HG03039 (cell line): ENCODE results near the gene DLK1.

Source experiments
- ATAC-seq: cut with Tn5 transposase; IDR thresholded peaks from one replicate; pipeline ENCODE4 v1.9.1; 2021; ENCODE audit warnings: mild to moderate bottlenecking, moderate library complexity; ENCODE audit not compliant: unreplicated experiment

Gene DLK1

GRCh38 chr14:100712490-100712889, 14.2 kb upstream of the DLK1 start:
- no peak for ATAC-seq

DNA sequence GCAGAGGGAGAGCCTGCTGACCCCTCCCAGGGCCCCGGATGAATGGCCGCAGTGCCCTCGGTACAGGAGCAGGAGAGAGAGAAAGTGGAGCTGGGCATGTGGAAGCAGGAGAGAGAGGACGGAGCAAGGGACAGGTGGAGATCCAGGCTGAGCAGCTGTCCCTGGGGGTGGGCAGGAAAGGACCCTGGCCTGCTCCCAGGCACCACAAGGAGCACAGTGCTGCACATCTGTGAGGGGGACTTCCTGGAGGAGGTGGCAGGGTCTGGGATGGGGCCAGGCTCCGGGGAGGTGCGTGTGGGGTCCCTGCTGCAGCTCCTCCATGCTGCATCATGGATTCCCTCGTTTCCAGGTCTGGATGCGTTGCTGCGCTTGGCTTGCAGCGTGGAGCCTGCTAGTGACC, 13.0 kb upstream of the DLK1 start:
- ATAC-seq: no peak

DNA sequence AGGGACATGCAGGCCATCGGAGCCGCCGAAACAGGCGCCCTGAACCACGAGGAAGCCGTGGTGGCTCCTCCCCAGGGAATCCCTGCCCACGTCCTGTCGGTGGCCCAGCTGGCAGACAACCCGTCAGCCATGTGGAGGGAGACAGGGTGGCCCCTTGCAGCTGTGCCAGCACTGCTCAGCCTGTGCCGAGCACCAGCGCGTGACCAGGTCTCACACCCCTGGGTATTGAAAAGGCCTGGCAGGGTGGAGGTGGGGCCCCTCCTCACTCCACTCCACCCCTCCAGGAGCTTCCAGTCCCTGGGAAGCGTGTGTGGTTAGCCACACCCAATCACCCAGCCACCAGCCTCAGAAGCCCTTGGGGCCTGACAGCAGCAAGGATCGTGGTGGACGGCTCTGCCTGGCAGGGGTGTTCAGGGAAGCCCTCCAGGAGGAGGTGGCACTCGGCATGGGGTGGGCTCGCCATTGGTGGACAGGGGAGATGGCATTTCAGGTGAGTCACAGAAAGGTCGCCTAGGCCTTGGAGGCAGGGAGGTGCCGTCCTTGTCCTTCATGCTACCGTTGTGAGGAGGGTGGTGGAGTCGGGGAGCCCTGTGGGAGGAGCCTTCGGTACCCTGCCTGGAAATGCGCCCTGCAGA, 12.3 kb upstream of the DLK1 start:
- ATAC-seq: no peak

GRCh38 chr14:100715332-100715731, 11.4 kb upstream of the DLK1 start:
- no peak for ATAC-seq

DNA sequence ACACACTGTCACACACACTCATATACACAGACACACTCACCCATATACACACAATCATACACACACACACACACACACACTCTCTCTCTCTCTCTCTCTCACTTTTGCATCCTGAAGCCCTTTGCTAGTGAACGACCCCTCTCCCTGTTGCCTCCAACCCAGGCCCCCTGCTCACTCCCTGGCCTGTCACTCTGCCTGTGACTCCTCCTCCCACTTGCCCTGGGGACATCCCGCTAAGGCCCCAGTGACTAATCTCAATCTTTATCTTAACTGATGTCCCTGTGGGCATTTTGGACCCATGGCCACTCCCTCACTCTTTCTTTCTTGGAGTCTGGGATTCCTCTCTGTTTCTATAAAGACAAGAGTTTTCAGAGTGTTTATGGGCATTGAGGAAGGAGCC, 10.9 kb upstream of the DLK1 start:
- ATAC-seq: no peak

DNA sequence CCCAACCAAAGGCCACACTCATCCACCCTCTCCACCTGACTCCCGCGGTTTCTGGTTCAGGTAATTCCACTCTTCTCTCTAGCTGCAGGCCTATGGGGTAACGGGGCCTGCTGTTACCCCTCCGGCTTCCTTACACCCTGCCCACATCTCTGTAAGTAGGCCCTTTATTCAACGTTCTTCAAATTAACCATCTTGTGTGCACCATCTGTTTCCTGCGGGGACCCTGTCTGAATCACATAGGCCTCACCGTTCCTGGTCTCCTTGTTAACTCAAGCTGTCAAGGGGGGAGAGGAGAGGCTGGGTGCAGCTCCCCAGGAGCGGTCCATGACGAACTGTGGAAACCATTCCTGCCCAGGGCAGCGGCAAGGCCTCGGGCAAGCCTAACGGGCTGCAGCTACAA, 9.3 kb upstream of the DLK1 start:
- no peak for ATAC-seq

DNA sequence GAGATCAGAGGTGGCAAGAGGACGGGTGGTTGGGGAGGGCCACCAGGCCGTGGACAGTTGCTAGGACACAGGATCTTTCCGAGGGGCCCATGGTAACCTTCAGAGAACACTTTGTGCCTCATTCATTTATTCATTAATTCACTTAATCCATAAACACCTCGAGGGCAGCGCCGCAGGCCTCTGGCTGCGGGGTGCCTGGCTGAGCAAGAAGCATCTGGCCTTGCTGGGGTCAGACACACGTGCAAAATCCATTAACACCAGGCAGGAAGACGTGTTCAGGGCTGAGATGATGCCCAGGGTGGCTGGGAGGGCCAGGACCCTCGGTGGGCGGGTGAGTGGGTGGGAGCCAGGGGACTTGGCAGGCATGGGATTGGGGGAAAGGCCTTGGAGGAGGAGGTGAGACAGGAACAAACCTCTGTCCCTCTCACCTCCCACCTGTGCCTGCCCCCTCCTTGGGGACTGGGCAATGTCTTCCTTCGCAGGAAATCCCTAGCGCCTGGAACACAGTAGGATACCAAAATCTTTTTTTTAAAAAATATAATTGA, 6.6 kb upstream of the DLK1 start:
- ATAC-seq: no peak

DNA sequence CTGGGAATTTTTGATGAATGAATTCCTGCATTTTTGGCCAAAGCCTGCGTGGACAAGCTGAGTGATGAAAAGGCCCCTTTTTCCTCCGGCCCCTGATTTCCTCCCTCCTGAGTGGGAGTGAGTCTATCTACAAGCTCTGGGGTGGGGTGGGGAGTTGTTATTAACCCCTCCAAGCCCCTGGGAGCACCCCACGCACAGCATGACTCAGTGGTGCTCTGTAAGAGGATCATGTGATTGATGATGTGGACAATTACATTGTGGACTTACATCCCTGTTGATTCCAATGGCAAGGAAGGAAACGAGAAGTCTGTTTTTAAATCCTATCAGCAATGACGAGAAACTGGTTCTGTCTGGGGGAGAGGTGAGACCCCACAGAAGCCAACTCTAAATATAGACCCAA, 5.1 kb upstream of the DLK1 start:
- ATAC-seq: no peak

DNA sequence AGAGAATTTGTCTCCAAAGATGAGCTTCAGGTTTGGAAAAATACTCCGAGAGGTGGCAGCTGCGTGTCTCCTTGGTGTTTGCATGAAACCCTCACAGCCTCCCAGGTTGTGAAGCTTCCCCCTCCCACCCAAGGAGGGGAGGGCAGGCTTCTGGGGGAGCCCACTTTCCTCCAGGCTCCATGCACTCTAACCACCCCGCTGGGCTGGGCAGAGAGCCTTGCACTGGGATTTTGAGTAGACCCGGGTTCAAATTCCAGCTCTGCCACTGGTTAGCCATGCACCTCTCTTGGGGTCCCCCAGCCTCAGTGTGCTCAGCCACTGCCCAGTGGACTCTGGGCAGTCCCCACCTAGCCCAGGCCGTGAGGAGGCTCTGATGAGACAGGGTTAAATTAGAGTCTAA, 4.3 kb upstream of the DLK1 start:
- ATAC-seq: no peak

DNA sequence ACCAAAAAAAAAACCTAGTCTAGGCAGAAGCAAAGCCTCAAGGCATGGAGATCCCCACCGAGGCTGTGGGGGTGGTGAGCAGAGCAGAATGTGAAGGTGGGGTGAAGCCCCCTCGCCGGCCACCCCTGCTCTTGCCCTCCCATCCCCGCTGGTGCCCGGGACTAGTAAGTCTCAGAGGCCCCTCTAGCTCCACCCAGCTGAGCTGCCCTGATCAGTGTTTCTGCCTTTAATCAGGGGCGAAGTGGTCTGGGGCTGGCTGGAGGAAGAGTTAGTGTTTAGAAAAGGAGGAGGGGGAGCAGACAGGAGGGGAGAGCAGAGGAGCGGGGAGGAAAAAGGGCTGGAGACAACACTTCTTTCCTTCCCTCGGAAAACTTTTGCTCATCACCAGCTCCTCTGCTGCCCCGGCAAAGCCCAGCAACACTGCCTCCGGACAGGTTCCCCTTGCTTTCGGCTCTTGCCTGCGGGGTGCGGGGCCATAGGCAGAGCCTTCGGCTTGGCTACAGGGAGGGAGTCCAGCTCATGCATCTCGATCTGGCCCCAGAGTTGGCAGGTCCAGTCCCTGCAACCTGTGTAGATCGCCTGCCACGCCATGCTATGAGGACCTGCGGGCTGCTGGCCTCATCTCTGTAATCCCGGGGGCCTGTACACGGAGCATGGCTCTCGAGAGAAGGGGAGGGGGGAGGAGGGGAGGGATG, 3.4 kb upstream of the DLK1 start:
- ATAC-seq: no peak

GRCh38 chr14:100723830-100724437, 2.8 kb upstream of the DLK1 start:
- no peak for ATAC-seq

DNA sequence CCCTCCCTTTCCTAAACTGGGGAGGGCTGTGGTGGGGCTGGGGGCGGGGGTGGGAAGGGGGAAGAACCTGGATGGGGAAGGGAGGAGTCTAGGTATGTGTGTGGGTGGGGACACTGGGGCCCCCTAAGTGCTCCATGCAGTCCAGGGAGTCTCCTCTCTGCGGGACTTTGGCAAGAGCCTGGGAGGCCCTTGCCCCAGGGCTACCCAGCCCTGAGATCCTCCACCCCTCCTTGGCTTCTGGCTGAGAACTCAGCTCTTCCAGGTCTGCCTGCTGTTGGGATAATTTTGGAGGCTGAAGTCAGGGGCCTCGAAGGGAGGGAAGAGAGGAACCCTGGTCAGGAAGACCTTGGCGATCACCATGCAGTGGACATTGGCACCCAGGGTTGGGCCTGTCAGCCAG, 2.2 kb upstream of the DLK1 start:
- no peak for ATAC-seq

DNA sequence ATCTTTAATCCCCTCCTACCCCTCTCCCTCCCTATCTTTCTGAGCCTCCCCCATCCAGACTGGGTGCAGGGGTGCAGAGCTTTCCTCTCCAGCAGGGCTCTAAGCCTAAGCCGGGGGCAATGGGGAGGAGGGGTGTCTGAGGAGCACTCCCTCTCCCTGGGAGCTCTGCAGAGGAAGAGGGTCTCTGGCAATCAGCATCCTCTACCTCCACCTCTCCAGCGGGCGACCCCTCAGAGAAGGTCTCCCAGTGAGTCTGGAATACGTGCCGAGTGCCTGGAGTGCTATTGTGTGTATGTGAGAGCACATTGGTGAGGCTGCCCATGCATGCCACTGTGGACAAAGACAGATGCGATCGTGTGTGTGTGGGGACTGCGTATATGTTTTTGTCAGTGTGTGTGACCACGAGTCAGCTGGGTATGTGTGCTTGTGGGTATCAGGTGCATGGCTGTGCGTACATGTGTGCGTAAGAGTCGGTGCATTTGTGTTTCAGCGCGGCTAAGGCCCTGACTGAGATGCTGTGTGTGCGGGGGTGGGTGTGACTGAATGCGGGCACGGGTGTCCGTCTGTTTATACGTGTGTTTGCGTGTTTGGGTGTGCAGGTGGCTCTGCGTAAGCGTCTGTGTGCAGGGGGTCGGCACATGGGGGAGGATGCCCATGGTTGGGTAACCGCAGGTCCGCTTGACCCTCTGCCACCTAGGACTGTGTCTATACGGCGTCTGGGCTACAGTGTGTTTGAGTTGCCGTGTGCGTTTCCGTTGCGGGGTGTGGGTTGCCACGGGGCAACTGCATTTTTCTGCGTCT, 905 bp upstream of the DLK1 start:
- no peak for ATAC-seq

GRCh38 chr14:100727086-100727872, 587 bp downstream of the DLK1 start:
- ATAC-seq: no peak

GRCh38 chr14:100727873-100728240, 1.2 kb downstream of the DLK1 start:
- no peak for ATAC-seq

DNA sequence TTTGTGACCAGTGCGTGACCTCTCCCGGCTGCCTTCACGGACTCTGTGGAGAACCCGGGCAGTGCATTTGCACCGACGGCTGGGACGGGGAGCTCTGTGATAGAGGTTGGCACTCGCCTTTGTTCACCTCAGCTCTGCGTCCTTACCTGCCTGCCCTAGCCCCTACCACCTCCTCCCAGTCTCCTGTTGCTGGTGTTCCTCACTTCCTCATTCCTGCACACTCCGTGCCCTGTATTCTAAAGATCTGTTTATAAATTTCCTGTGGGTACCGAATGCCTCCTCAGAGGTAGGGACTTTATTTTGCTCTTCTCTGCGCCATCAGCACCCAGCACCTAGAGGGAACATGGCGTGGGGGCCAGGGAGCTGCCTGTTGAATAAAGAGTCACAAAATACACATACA, 2.3 kb downstream of the DLK1 start:
- no peak for ATAC-seq

- ATAC-seq: no peak
Observed at GRCh38 chr14:100729982-100730381, 3.3 kb downstream of the DLK1 start.

DNA sequence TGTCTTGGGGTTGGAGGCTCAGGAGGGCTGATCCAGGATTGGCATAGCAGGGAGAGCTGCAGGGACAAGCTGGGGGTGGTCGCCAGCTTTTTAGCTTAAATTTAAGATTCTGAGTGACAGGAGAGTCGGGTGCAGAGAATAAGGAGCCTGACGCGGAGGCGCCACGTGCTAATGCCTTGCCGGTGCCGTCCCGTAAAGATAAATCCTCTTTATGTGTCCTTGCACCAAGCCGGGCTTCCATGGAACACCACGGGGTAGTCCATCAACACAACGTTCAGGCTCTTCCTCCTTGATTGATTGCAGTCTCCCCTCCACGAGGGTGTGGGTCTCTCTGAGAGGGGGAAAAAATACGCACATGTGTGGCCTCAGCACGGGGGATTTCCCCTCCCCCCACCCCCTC, 3.9 kb downstream of the DLK1 start:
- no peak for ATAC-seq

GRCh38 chr14:100731011-100731670, 4.4 kb downstream of the DLK1 start:
- ATAC-seq: no peak
